Activated naive CD4-positive, alpha-beta T cell treated with anti-CD3 and anti-CD28 coated beads, Interleukin-2, amount 10 ng/mL, durations not matched to agents 7 days and 5 days (primary cell): ENCODE measurements around the gene ADAM8.

Source experiments
- CTCF ChIA-PET: fragments of 350-600 bp; sonication (Branson Sonifier 250); formaldehyde crosslinking; loops from one replicate; lab custom pipeline; 2021; ENCODE audit warnings: antibody characterized with exemption; lab: Charles Lee
- DNase-seq: peaks from one replicate; pipeline ENCODE4 v3.0.0-alpha.2; 2020
- H3K27ac Mint-ChIP-seq: one replicate; pipeline ENCODE4 v1.8.0; 2021; ENCODE audit warnings: mild to moderate bottlenecking, moderate library complexity, mixed read lengths
- H3K27me3 Mint-ChIP-seq: one replicate; pipeline ENCODE4 v1.8.0; 2021; ENCODE audit warnings: mild to moderate bottlenecking, mixed read lengths
- H3K36me3 Mint-ChIP-seq: one replicate; pipeline ENCODE4 v1.8.0; 2021; ENCODE audit warnings: mixed read lengths
- H3K4me1 Mint-ChIP-seq: one replicate; pipeline ENCODE4 v1.8.0; 2021; ENCODE audit warnings: mixed read lengths
- H3K4me3 Mint-ChIP-seq: one replicate; pipeline ENCODE4 v1.8.0; 2021; ENCODE audit warnings: mild to moderate bottlenecking, moderate library complexity, mixed read lengths
- H3K9me3 Mint-ChIP-seq: one replicate; pipeline ENCODE4 v1.8.0; 2021; ENCODE audit warnings: mixed read lengths

The ADAM8 gene

DNA sequence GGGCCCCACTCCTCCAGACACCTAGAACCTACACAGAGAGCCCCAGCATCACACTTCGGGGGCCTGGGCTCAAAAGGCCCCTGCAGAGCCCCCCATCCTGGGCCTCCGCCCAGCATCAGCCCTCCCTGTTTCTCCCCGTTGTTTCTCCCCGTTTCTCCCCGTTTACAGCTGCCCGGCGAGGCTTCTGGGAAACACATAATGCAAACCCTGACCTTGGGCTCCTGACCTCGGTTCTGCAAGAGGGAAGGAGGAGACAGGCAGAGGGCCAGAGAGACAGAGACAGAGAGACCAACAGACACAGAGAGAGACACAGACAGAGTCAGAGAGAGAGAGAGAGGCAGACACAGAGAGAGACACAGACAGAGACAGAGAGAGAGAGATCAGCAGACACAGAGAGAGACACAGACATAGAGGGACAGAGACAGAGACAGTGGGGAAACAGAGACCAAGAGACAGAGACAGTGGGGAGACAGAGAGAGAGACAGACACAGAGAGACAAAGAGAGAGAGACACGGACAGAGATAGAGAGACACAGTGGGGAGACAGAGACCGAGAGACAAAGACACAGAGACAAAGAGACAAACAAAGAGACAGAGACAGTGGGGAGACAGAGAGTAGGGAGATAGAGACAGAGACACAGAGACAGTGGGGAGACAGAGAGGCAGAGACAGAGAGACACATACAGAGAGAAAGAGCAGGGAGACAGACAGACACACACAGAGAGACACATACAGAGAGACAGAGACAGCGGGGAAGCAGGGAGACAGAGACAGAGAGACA, 26.5 kb downstream of the ADAM8 start:
- Mint-ChIP-seq H3K4me3 (no peak overlapping the region), H3K9me3 (no peaks in the 10 kb centered on the region), H3K27me3 (peaks cover 21% of the 10 kb centered on the region), H3K36me3 (no peaks in the 10 kb centered on the region), H3K27ac (no peak overlapping the region), H3K4me1 (peaks cover 2% of the 10 kb centered on the region)
- CTCF ChIA-PET = no interaction called here
- DNase-seq = no peak

GRCh38 chr10:133249094-133249780, 27.4 kb downstream of the ADAM8 start:
- peaks cover 2% of the 10 kb centered on the region for H3K4me1 Mint-ChIP-seq
- CTCF ChIA-PET = no interaction called here
- no peak for DNase-seq
- H3K27me3 Mint-ChIP-seq = peaks cover 25% of the 10 kb centered on the region
- H3K27ac Mint-ChIP-seq = no peak overlapping the region
- no peaks in the 10 kb centered on the region for H3K36me3 Mint-ChIP-seq
- H3K9me3 Mint-ChIP-seq = no peaks in the 10 kb centered on the region
- no peak overlapping the region for H3K4me3 Mint-ChIP-seq

GRCh38 chr10:133248334-133248715, 28.3 kb downstream of the ADAM8 start:
- H3K4me1 Mint-ChIP-seq = peaks cover 2% of the 10 kb centered on the region
- CTCF ChIA-PET = no interaction called here
- DNase-seq = no peak
- H3K27me3 Mint-ChIP-seq = peaks cover 33% of the 10 kb centered on the region
- H3K36me3 Mint-ChIP-seq = no peaks in the 10 kb centered on the region
- no peak overlapping the region for H3K4me3 Mint-ChIP-seq
- no peaks in the 10 kb centered on the region for H3K9me3 Mint-ChIP-seq
- no peak overlapping the region for H3K27ac Mint-ChIP-seq

DNA sequence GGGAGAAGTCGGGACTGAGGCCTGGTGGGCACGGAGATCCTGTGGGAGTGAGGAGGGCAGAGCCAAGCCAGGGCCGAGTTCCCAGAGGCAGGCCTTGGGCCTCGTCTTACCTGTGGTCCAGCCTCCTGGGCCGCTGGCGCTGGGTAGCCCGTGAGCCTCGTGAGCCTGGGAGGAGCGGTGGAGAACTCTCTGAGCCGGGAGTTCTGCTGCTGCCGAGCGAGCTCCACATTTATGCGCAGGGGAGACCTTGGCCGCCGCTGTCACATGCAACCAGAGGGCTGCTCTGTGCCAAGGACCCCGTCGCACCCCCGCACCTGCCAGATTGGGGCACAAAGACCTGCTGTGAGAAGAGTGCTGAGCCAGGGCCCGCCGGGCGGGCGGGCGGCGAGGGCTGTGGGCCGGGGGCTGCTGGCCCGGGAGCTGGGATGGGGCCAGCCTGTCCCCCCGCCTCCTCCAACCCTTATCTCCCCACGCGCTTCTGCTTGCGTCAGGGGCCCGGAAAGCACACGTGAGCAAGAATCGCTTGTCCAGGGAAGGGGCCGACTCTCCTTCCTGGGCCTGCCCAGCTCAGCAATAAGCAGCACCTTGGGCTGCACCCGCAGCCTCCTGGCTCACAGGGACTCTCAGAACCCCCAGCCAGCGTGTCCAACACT, 28.9 kb downstream of the ADAM8 start:
- H3K4me1 Mint-ChIP-seq = peaks cover 5% of the 10 kb centered on the region
- no peaks in the 10 kb centered on the region for H3K9me3 Mint-ChIP-seq
- DNase-seq = no peak
- CTCF ChIA-PET = no interaction called here
- H3K36me3 Mint-ChIP-seq = no peaks in the 10 kb centered on the region
- peaks cover 38% of the 10 kb centered on the region for H3K27me3 Mint-ChIP-seq
- no peak overlapping the region for H3K4me3 Mint-ChIP-seq
- H3K27ac Mint-ChIP-seq = no peak overlapping the region

- Mint-ChIP-seq H3K27ac (no peak overlapping the region), H3K4me3 (no peak overlapping the region), H3K27me3 (peaks cover 50% of the 10 kb centered on the region), H3K9me3 (no peaks in the 10 kb centered on the region), H3K4me1 (peaks cover 15% of the 10 kb centered on the region), H3K36me3 (no peaks in the 10 kb centered on the region)
- CTCF ChIA-PET = interaction anchor here (0.8 to 0.9 kb wide), 2 partner anchors 13 to 82 kb away, joined by 3 read pairs; no protein-coding TSS in a partner anchor
- DNase-seq = no peak
Observed at GRCh38 chr10:133246236-133246626, 30.4 kb downstream of the ADAM8 start.

- no peaks in the 10 kb centered on the region for H3K9me3 Mint-ChIP-seq
- H3K27me3 Mint-ChIP-seq = peaks cover 56% of the 10 kb centered on the region
- no peak overlapping the region for H3K4me3 Mint-ChIP-seq
- no peak overlapping the region for H3K27ac Mint-ChIP-seq
- H3K4me1 Mint-ChIP-seq = peaks cover 21% of the 10 kb centered on the region
- CTCF ChIA-PET = interaction anchor here (0.8 to 0.9 kb wide), 2 partner anchors 14 to 83 kb away, joined by 3 read pairs; no protein-coding TSS in a partner anchor
- DNase-seq = no peak
- no peaks in the 10 kb centered on the region for H3K36me3 Mint-ChIP-seq
Observed at GRCh38 chr10:133245439-133246235, 31.0 kb downstream of the ADAM8 start.

DNA sequence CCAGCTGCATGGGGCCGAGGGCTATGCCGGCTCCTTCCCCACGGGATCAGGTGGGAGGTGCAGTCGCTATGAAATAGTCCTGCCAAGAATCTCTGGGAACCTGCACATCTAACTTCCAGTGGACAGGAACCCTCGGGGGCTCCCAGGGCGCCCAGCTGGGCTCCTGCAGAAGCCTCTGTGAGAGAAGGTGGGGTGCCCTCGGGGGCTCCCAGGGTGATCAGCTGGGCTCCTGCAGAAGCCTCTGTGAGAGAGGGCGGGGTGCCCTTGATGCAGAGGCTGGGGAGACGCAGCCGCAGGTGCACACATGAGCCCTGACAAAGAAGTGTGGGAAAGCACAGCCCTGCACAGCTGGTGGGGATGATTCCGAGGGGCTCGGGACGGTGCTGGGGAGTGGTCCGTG, 33.1 kb downstream of the ADAM8 start:
- H3K27me3 Mint-ChIP-seq = peaks cover 67% of the 10 kb centered on the region
- no peak for DNase-seq
- H3K4me1 Mint-ChIP-seq = peaks cover 21% of the 10 kb centered on the region
- no peak overlapping the region for H3K4me3 Mint-ChIP-seq
- no peaks in the 10 kb centered on the region for H3K9me3 Mint-ChIP-seq
- CTCF ChIA-PET = interaction anchor here (1.2 kb wide), 1 partner anchor 32 kb away, joined by 3 read pairs; no protein-coding TSS in a partner anchor
- no peaks in the 10 kb centered on the region for H3K36me3 Mint-ChIP-seq
- H3K27ac Mint-ChIP-seq = no peak overlapping the region

DNA sequence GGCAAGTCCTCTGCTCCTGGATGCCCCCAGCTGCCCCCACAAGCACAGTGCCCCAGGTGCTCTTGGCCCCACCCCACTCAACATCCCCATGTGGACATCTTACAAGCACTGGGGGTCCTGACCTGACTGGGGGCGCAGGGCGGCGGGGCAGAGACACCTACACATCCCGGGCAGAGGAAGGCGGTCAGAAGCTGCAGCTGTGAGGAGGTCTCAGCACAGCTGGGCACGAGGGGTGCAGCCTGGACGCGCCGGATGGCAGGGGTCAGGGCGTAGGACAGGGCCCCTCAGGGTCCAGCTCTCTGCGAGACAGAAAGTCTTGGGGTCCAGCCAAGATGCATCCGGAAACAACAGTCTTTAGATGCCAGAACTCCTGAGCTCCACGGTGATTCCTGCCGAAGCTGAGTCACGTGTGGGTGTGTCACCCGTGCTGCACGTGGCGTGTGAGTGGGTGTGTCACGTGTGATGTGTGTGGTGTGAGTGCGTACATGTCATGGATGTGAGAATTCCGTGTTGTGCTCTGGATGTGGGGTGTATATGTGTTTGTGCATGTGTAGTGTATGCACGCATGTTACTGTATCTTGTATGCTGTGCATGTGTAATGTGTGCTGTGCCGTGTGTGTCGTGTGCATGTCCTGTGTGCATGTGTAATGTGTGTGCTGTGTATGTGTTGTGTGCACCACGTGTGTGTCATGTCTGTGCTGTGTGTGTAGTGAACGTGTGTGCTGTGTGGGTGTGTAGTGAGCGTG, 33.9 kb downstream of the ADAM8 start:
- Mint-ChIP-seq H3K27ac (no peak overlapping the region), H3K4me3 (no peak overlapping the region), H3K27me3 (peaks cover 75% of the 10 kb centered on the region), H3K9me3 (no peaks in the 10 kb centered on the region), H3K36me3 (no peaks in the 10 kb centered on the region), H3K4me1 (peaks cover 21% of the 10 kb centered on the region)
- CTCF ChIA-PET = interaction anchor here (1.2 kb wide), 2 partner anchors 33 to 65 kb away, joined by 3 read pairs; no protein-coding TSS in a partner anchor
- DNase-seq = no peak

DNA sequence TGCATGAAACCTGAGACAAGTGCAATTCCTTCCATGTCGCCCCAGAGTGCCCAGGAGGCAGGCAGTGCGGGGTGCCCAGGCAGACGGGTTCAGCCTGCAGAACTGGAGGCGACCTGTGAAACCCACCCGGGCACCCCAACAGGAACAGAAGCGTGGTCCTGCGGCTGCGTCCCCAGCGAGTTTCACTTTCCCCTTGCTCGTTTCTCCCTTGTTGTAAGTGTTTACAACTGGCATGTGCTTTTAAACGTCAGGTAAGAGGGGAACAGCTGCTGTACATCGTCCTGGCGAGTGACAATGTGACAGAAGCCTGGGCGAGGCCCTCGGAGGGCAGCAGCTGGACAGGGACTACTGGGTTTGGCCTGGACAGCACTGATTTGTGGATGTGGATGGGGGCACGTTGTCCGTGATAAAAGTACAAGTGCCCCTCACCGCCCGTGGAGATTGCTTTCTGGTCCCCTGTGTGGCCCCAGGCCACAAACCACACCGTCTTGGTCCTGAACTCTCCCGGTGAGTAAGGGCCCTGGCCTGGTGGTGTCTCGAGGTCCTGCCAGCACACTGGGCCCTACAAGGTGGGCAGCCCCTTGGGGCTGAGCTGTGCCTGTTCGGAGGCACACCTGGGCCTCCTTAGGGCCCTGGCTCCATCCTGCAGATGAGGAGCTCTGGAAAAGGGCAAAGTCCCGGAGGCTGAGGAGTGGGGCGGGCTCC, 35.0 kb downstream of the ADAM8 start:
- Mint-ChIP-seq H3K4me3 (peak overlapping the region; percentile 71), H3K27ac (no peak overlapping the region), H3K4me1 (peaks cover 20% of the 10 kb centered on the region), H3K27me3 (peaks cover 79% of the 10 kb centered on the region), H3K36me3 (no peaks in the 10 kb centered on the region), H3K9me3 (no peaks in the 10 kb centered on the region)
- DNase-seq = peak; percentile 64
- CTCF ChIA-PET = interaction anchor here (1.2 kb wide), 1 partner anchor 67 kb away, joined by 3 read pairs; no protein-coding TSS in a partner anchor

DNA sequence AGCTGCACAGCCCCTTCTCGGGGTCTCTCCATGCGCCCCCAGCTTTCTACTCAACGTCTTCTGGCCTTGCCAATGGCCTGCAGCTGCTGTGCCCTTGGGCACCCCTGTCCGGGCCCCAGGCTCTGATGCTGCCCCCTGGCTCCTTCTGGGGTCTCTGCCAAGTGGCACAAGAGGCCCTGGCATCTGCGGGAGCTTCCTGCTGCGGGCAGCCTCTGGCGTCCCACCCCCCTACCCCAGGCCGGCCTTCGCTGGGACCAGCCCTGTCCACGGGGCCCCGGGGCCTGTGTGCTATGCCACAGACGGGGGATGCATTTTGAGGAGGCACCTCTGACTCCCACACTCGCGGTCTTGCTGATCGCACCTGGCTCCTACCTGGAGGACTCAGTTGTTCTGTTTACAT, 36.7 kb downstream of the ADAM8 start:
- CTCF ChIA-PET = no interaction called here
- H3K27ac Mint-ChIP-seq = no peak overlapping the region
- peaks cover 93% of the 10 kb centered on the region for H3K27me3 Mint-ChIP-seq
- DNase-seq = no peak
- H3K4me1 Mint-ChIP-seq = peaks cover 25% of the 10 kb centered on the region
- no peaks in the 10 kb centered on the region for H3K36me3 Mint-ChIP-seq
- H3K9me3 Mint-ChIP-seq = no peaks in the 10 kb centered on the region
- H3K4me3 Mint-ChIP-seq = no peak overlapping the region

DNA sequence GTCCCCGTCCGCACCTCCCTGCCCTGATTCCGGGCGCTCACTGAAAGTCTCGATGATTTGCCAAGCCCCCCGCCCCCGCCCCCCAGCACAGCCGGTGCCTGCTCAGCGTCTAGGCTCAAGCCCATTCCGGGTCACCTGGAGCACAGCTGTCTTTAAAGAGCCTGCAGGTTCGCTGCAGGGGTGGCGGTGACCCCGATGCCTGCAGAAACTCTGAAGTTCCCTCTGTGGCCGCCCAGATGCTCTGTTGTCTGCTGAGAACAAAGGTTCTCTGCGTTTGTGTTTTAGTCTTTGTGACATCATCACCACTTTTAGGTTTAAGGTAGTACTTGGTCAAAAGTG, 38.2 kb downstream of the ADAM8 start:
- peaks cover 27% of the 10 kb centered on the region for H3K4me1 Mint-ChIP-seq
- H3K27me3 Mint-ChIP-seq = peaks cover 99% of the 10 kb centered on the region
- no peak for DNase-seq
- no peak overlapping the region for H3K4me3 Mint-ChIP-seq
- no peak overlapping the region for H3K27ac Mint-ChIP-seq
- H3K36me3 Mint-ChIP-seq = no peaks in the 10 kb centered on the region
- H3K9me3 Mint-ChIP-seq = no peaks in the 10 kb centered on the region
- CTCF ChIA-PET = no interaction called here

DNA sequence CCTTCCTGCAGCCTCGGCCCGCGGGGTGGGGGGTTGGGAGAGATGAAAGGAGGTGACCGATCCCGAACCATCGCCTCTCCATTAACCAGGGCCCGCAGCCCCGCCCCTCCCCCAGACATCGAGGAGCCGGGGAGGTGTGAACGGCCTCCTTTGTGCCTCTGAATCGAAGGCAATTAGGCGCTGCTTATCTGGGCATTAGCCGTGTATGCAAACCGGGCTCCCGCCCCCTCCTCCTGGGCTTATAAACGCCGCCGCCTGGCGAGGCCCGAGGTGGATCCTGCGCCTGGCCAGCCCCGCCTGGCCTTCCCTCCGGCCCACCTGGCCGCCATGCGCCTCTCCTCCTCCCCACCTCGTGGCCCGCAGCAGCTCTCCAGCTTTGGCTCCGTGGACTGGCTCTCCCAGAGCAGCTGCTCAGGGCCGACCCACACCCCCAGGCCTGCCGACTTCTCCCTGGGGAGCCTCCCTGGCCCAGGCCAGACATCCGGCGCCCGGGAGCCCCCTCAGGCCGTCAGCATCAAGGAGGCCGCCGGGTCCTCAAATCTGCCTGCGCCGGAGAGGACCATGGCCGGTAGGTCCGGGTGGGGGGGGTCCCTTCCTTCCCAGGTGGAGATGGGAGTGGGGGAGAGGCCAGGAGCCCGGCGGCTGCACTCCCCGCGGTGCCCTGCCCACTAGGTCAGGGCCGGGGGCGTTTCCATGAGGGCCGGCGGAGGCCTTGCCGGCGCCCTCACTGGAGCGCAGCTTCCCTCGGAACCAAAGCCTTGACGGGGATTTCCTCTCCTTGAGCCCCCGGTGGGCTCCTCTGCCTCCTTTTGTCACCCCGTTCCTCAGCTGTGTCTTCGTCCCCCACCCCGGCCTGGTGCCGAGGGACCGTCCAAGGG, 38.8 kb downstream of the ADAM8 start, which contains the start of gene VENTX:
VENTX (plus strand) TSS at position 268 of the 878 bp plus-strand sequence; CDS start at position 328, 60 bp downstream.
- no peak within 1 kb of the TSS for H3K4me3 Mint-ChIP-seq
- no peak within 1 kb of the TSS for H3K27ac Mint-ChIP-seq
- no peaks in the 10 kb centered on the region for H3K36me3 Mint-ChIP-seq
- peaks cover 24% of the 10 kb centered on the region for H3K4me1 Mint-ChIP-seq
- H3K9me3 Mint-ChIP-seq = no peaks in the 10 kb centered on the region
- no peak for DNase-seq
- H3K27me3 Mint-ChIP-seq = peaks cover 100% of the 10 kb centered on the region
- CTCF ChIA-PET = no interaction called here
